ENCODE measurements around the gene ITPKB.
"Not testable (repeated sequence)": the region's sequence is repeated elsewhere in the genome, so short reads cannot be mapped to it uniquely, and the experiment has no call there.

Gene ITPKB

DNA sequence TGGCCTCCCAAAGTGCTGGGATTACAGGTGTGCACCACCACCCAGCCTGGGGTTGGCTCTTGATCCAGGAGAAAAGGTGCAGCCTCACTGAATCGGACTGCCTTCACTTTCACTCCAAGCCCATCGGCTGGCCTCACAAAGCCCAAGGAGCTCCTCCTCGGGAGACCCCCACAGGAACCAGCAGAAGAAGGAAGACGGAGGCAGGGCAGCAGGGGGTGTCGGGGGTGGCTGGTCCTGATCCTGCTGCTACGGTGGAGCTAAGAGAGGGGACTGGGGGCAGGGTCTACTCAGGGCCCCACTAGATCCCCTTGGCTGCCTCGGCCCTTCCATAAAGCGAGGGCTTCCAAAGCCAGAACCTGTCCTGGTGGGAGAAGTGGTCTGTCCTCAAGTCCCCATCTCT, 96.7 kb downstream of the ITPKB start:
- DNase-seq (ENCODE audit: insufficient read length, low spot score) (no peak), FAIRE-seq (no peak)
- TF ChIP-seq, protein P1, sequence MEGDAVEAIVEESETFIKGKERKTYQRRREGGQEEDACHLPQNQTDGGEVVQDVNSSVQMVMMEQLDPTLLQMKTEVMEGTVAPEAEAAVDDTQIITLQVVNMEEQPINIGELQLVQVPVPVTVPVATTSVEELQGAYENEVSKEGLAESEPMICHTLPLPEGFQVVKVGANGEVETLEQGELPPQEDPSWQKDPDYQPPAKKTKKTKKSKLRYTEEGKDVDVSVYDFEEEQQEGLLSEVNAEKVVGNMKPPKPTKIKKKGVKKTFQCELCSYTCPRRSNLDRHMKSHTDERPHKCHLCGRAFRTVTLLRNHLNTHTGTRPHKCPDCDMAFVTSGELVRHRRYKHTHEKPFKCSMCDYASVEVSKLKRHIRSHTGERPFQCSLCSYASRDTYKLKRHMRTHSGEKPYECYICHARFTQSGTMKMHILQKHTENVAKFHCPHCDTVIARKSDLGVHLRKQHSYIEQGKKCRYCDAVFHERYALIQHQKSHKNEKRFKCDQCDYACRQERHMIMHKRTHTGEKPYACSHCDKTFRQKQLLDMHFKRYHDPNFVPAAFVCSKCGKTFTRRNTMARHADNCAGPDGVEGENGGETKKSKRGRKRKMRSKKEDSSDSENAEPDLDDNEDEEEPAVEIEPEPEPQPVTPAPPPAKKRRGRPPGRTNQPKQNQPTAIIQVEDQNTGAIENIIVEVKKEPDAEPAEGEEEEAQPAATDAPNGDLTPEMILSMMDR (IDR thresholded peaks at IDR 0.05; ENCODE audit: insufficient read depth, missing control alignments), result no peak

DNA sequence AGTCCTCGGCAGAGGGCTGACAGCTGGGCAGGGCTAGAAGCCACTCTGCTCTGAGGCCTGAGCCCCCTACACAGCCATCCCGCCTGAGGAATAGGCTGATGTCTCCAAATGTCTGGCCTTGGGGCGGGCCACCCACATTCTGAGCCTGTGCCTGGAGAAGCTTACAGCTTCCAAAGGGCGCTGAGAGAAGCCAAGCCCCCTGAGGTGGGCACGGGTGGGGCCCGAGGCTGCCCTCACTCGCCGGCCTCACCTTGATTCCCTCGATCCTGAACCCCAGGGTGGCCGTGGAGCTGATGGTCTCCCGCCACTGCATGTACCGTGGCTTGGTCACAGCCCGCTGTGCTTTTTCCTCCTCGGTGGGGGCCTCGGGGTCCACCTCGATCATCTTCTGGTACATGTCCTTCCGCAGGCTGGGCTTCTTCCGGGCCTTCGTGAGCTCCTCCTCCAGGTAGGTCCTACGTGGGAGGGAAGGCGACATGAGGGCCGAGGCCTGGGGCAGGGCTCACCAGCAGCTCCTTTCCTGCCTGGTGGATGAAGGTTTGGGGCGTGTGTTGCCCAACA, 97.3 kb downstream of the ITPKB start:
- no peak for FAIRE-seq
- DNase-seq (ENCODE audit: insufficient read length, low spot score), result no peak
- TF ChIP-seq, protein P1 (IDR thresholded peaks at IDR 0.05; ENCODE audit: insufficient read depth, missing control alignments), result no peak

DNA sequence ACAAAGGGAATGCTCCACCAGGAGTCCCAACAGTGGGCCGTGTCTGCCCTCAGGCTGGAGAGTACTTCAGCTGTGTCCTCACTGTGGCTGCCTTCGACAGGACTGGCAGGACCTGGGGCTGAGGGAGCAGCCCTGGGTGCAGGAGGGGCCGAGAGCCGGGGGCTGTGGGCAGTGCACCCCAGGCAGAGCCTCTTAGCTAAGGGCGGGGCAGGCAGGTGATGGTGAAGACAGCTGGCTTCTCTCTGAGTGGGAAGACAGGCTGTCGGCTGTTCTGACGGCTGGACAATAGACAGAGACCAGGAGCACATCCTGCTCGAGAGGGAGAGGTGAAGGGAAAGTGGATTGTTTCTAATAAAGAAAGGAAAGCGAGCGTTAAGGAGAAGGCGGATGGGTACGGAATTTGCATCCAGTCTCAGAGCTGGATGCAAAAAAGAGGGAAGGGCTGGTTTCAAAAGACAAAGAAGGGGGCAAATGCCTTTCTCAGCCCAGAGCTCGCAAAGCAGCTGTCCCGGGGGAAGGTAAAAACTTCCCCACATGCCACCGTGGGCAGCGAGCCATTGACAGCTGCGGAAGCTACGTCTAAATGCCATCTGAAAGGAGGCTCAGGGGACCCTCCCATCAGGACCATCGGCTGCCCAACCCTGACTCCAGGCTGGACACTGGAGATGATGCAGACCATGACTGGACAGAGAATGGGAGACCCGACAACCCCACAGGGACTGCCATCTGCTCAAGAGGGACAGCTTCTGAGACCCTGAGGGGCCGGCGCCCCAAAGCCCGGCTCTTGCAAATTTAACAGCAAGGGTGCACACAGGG, 98.6 kb downstream of the ITPKB start:
- DNase-seq (ENCODE audit: insufficient read length, low spot score), result no peak
- FAIRE-seq, result no peak
- TF ChIP-seq, protein P1 (IDR thresholded peaks at IDR 0.05; ENCODE audit: insufficient read depth, missing control alignments), result no peak

DNA sequence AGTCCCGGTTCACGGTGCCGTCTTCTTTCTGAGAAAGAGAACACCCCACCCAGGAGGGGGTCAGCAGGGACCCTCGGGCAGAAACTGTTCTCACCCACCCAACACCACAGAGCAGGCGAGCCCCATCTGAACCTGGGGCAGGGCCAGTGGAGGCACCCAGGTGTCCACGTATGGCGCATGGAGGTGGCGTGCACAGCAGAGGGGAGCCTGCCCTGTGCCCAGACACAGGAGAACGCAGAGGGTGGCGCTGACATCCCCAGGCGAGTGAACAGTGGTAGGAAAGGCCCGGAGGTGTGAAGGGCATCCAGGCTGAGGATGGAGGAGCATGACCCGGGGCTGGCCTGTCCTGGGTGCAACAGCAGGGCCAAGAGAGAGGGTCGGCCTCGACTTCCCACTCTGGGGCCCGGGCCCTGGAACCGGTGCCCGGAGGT, 99.4 kb downstream of the ITPKB start:
- no peak for DNase-seq (ENCODE audit: insufficient read length, low spot score)
- no peak for FAIRE-seq
- TF ChIP-seq, protein P1 (IDR thresholded peaks at IDR 0.05; ENCODE audit: insufficient read depth, missing control alignments), result no peak

DNA sequence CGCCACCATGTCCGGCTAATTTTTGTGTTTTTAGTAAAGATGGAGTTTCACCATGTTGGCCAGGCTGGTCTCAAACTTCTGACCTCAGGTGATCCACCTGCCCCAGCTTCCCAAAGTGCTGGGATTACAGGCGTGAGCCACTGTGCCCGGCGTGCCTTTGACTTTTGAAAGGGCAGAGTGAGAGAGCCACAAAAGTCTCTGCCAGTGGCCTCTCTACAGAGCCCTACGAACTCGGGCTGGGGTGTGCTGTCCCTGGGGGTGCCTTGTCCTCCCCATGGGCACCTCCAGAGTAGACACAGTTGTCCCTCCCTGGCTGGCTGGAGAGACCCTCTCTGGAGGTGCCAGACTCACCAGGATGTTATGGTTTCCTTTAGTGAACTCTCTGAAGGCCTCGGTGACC, 99.9 kb downstream of the ITPKB start:
- not testable (repeated sequence) for FAIRE-seq; DNase-seq (ENCODE audit: insufficient read length, low spot score)

DNA sequence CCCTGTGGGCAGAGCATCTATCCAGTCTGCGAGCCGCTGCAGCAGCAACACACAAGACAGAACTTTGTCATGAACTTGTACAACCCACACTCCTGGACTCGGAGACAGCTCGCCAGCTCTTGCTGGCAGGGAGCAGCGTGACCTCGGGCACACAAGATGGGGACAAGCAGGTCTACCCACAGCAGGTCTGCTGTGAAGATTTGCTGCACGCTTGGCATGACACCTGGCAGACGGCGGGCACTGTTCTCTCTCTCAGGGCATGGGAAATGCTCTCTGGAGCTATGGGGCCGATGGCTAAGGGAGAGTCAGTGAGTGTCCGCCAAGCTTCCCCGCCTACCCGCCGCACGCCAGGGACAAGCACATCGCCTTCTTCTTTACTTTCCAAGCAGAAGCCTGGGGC, 100.5 kb downstream of the ITPKB start:
- DNase-seq (ENCODE audit: insufficient read length, low spot score) (no peak), FAIRE-seq (no peak)
- TF ChIP-seq, protein P1 (IDR thresholded peaks at IDR 0.05; ENCODE audit: insufficient read depth, missing control alignments), result no peak

DNA sequence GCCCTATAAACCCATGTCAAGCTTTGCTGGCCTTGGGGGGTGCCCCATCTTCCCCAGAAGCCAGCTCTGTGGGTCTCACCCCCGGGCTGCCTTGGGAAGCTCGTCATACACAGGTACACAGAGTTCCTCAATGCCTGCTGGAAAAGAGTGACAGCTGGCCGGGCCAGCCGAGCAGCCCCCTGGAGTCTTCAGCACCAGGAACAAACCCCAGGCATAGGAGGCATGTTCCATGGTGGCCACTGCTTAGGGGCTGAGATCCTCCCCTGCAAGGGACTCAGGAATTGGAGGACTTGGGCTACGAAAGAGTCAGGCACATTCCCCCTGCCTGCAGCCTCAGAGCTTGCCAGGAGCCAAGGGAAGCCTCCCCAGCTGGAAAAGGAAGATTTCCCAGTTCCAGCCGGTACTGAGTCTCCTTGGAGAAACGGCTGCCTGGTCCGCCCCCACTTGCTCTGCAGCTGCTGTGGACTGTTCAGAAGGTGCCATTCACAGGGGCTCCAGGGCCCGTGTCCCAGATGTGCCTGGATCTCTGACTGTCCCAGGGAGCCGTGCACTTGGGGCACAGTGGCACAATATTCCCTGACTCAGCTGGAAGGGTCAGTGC, 101.0 kb downstream of the ITPKB start:
- TF ChIP-seq, protein P1 (IDR thresholded peaks at IDR 0.05; ENCODE audit: insufficient read depth, missing control alignments), result no peak
- FAIRE-seq (no peak), DNase-seq (ENCODE audit: insufficient read length, low spot score) (no peak)

Data from D721Med (cell line).